GM23338 (cell line): ENCODE results near the gene DST. TPM values are rescaled to one million over a fixed set of nuclear protein-coding genes. Genes with fewer than 3 reads are reported as not detected.

Experiments used
- ATAC-seq: fragments of 200-7000 bp; cut with Tn5 transposase; 3 replicates; pipeline ENCODE4 v1.9.1; 2020
- DNase-seq: peaks from one replicate; pipeline ENCODE4 v3.0.0-alpha.2; 2015; ENCODE audit warnings: low spot score
- H2AFZ ChIP-seq: fragments of 200-600 bp; sonication (generic); 2 replicates; pipeline ENCODE4 v1.8.0; 2016; ENCODE audit warnings: antibody characterized with exemption, mild to moderate bottlenecking, moderate library complexity
- H3F3A ChIP-seq: fragments of 200-600 bp; sonication (generic); replicated peaks from 2 replicates; pipeline ENCODE4 v1.8.0; 2017; ENCODE audit warnings: antibody characterized with exemption, mixed run types, low read depth
- H3K27ac ChIP-seq: fragments of 200-600 bp; sonication (generic); 2 replicates; pipeline ENCODE4 v1.6.1; 2016; ENCODE audit warnings: low read depth
- H3K27me3 ChIP-seq: fragments of 200-600 bp; sonication (generic); 2 replicates; pipeline ENCODE4 v1.8.0; 2016; ENCODE audit warnings: mild to moderate bottlenecking, mixed run types, moderate library complexity; ENCODE audit not compliant: insufficient read depth
- H3K36me3 ChIP-seq: fragments of 200-600 bp; sonication (generic); 2 replicates; pipeline ENCODE4 v1.8.0; 2016; ENCODE audit warnings: mild to moderate bottlenecking; ENCODE audit not compliant: insufficient read depth
- H3K4me1 ChIP-seq: fragments of 200-600 bp; sonication (generic); 2 replicates; pipeline ENCODE4 v1.8.0; 2016; ENCODE audit warnings: mild to moderate bottlenecking, moderate library complexity; ENCODE audit not compliant: insufficient read depth
- H3K4me2 ChIP-seq: fragments of 200-600 bp; sonication (generic); 2 replicates; pipeline ENCODE4 v1.7.1; 2017; ENCODE audit warnings: mixed run types
- H3K4me3 ChIP-seq: fragments of 200-600 bp; sonication (generic); 2 replicates; pipeline ENCODE4 v1.6.1; 2016; ENCODE audit warnings: mixed run types
- H3K79me2 ChIP-seq: fragments of 200-600 bp; sonication (generic); replicated peaks from 2 replicates; pipeline ENCODE4 v1.8.0; 2017; ENCODE audit warnings: mild to moderate bottlenecking; ENCODE audit not compliant: insufficient read depth
- H3K9me2 ChIP-seq: fragments of 200-600 bp; sonication (generic); 2 replicates; pipeline ENCODE4 v1.8.0; 2017; ENCODE audit not compliant: insufficient read depth
- H4K20me1 ChIP-seq: fragments of 200-600 bp; sonication (generic); replicated peaks from 2 replicates; pipeline ENCODE4 v1.8.0; 2017; ENCODE audit warnings: mild to moderate bottlenecking; ENCODE audit not compliant: insufficient read depth
- H3K27ac Mint-ChIP-seq: 2 replicates; pipeline ENCODE4 v1.8.0; 2020; ENCODE audit warnings: inconsistent platforms, mild to moderate bottlenecking, moderate library complexity, mixed read lengths
- H3K27me3 Mint-ChIP-seq: 3 replicates; pipeline ENCODE4 v1.8.0; 2022; ENCODE audit warnings: low read depth, mild to moderate bottlenecking, moderate library complexity, mixed read lengths, inconsistent platforms; ENCODE audit not compliant: insufficient read depth, poor library complexity
- H3K36me3 Mint-ChIP-seq: 3 replicates; pipeline ENCODE4 v1.8.0; 2021; ENCODE audit warnings: low read depth, mild to moderate bottlenecking, inconsistent platforms, moderate library complexity, mixed read lengths
- H3K4me1 Mint-ChIP-seq: 3 replicates; pipeline ENCODE4 v1.8.0; 2020; ENCODE audit warnings: mild to moderate bottlenecking, inconsistent platforms, mixed read lengths
- H3K4me3 Mint-ChIP-seq: 3 replicates; pipeline ENCODE4 v1.8.0; 2021; ENCODE audit warnings: moderate library complexity, mild to moderate bottlenecking, inconsistent platforms, mixed read lengths
- H3K9me3 Mint-ChIP-seq: 3 replicates; pipeline ENCODE4 v1.8.0; 2020; ENCODE audit warnings: moderate library complexity, mild to moderate bottlenecking, inconsistent platforms, mixed read lengths
- CREB1 ChIP-seq: fragments of 250-450 bp; sonication (Bioruptor Pico); IDR thresholded peaks from 2 replicates; pipeline ENCODE4 v1.5.0; 2020; ENCODE audit warnings: low read depth, mild to moderate bottlenecking, moderate library complexity
- CTCF ChIP-seq, 2 experiments: fragments of 200-600 bp in 1 of 2; sonication (generic) in 1 of 2; conservative IDR thresholded peaks; 2 replicates each; pipeline versions ENCODE4 v1.5.1 to v1.6.1; 2016 to 2017; ENCODE audit warnings: antibody characterized with exemption in 2 of 2, low read depth in 2 of 2, mild to moderate bottlenecking in 2 of 2, moderate library complexity in 1 of 2
- ETS1 ChIP-seq: IDR thresholded peaks from 2 replicates; pipeline ENCODE4 v1.6.1; 2016; ENCODE audit warnings: antibody characterized with exemption
- EZH2 ChIP-seq: fragments of 200-600 bp; sonication (generic); IDR thresholded peaks from one replicate; pipeline ENCODE4 v1.8.0; 2017; ENCODE audit warnings: antibody characterized with exemption, mild to moderate bottlenecking, low read depth; ENCODE audit not compliant: unreplicated experiment
- EZH2phosphoT487 ChIP-seq: fragments of 200-600 bp; sonication (generic); IDR thresholded peaks from one replicate; pipeline ENCODE4 v1.8.1; 2018; ENCODE audit warnings: antibody characterized with exemption; ENCODE audit not compliant: unreplicated experiment
- NANOG ChIP-seq: IDR thresholded peaks from 2 replicates; pipeline ENCODE4 v1.6.1; 2016; ENCODE audit warnings: antibody characterized with exemption, borderline replicate concordance
- POLR2AphosphoS5 ChIP-seq: IDR thresholded peaks from 2 replicates; pipeline ENCODE4 v1.6.1; 2016; ENCODE audit warnings: antibody characterized with exemption, low read depth
- REST ChIP-seq: IDR thresholded peaks from one replicate; pipeline ENCODE4 v1.6.1; 2018; ENCODE audit warnings: antibody characterized with exemption; ENCODE audit not compliant: unreplicated experiment
- STAT1 ChIP-seq: IDR thresholded peaks from one replicate; pipeline ENCODE4 v1.6.1; 2016; ENCODE audit warnings: antibody characterized with exemption; ENCODE audit not compliant: unreplicated experiment
- ZNF114 ChIP-seq: fragments of 250-450 bp; sonication (Bioruptor Pico); IDR thresholded peaks from 2 replicates; pipeline ENCODE4 v1.5.0; 2020; ENCODE audit warnings: mild to moderate bottlenecking, moderate library complexity
- ZNF331 ChIP-seq: fragments of 250-450 bp; sonication (Bioruptor Pico); IDR thresholded peaks from 2 replicates; pipeline ENCODE4 v1.5.0; 2020; ENCODE audit warnings: low read depth, mild to moderate bottlenecking, moderate library complexity
- ZNF462 ChIP-seq: fragments of 250-450 bp; sonication (Bioruptor Pico); IDR thresholded peaks from 2 replicates; pipeline ENCODE4 v1.5.0; 2020; ENCODE audit warnings: mild to moderate bottlenecking, moderate library complexity
- polyA plus RNA-seq: library from polyadenylated mRNA; unstranded; fragments of >200 nt; fragmentation: Nextera tagmentation; extraction: Ambion mirVana; gene quantifications from 2 replicates; pipeline ENCODE4 v1.2.1, GENCODE V29; 2016
- total RNA-seq: library from RNA; depleted of rRNA; stranded (reverse); fragments of >200 nt; shearing (Covaris generic); gene quantifications from 2 replicates; pipeline ENCODE4 v1.2.3, GENCODE V29; 2014

DST gene
- total and polyA plus RNA-seq, 2 experiments from 2014 or later = 88.7 to 188 TPM

DNA sequence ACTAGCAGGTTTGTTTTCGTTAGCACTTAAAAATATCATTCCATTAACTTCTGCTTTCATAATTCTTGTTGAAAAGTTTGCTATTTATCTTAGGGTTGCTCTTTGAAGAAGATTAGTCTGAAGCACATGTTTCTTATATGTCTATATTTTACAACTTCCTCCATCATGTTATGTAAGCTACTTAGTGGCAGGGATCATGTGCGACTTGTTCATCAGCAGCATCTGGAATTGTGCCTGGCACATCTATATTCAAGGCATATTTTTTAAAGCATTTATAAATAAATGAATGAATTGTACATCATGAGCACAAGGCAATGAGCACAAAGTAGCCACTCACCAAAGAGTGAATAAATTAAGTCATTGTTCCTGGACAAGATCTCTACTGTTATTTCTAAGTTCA lies 208.1 kb downstream of the DST start:
- H3K27me3 ChIP-seq = no peaks in the 10 kb centered on the region
- Mint-ChIP-seq H3K27ac (no peak overlapping the region), H3K9me3 (peaks cover 21% of the 10 kb centered on the region), H3K36me3 (peaks cover 8% of the 10 kb centered on the region; the same call in 2 of the 3 replicates), H3K4me3 (no peak overlapping the region), H3K4me1 (no peaks in the 10 kb centered on the region), H3K27me3 (peaks cover 7% of the 10 kb centered on the region)
- DNase-seq = no peak
- no peak overlapping the region for H3K4me2 ChIP-seq
- no peaks in the 10 kb centered on the region for H3K9me2 ChIP-seq
- H3F3A ChIP-seq = no peaks in the 10 kb centered on the region
- H3K36me3 ChIP-seq = no peaks in the 10 kb centered on the region
- no peak for ATAC-seq
- TF ChIP-seq EZH2 (no peak), CTCF (conservative IDR thresholded peaks at IDR 0.05; ENCODE audit: low read depth in 2 of 2) (no peak), REST (no peak), NANOG (no peak), POLR2AphosphoS5 (no peak), STAT1 (no peak), ZNF462 (no peak), ZNF331 (CRISPR knock-in tag) (no peak), ETS1 (no peak), CREB1 (no peak), ZNF114 (CRISPR knock-in tag) (no peak), EZH2phosphoT487 (no peak)
- no peaks in the 10 kb centered on the region for H3K79me2 ChIP-seq
- H3K4me3 ChIP-seq = no peak overlapping the region
- H4K20me1 ChIP-seq = no peaks in the 10 kb centered on the region
- no peak overlapping the region for H3K27ac ChIP-seq
- H2AFZ ChIP-seq = no peak overlapping the region
- no peaks in the 10 kb centered on the region for H3K4me1 ChIP-seq
